PC-9 (cell line): Measurements from ENCODE around the gene CDH18. TPM values are rescaled to one million over a fixed set of nuclear protein-coding genes. Genes with fewer than 3 reads are reported as not detected.

Source experiments
- BruUV-seq: library from RNA; stranded (reverse); fragments of 400-500 nt; replicated peaks from 2 replicates; lab custom pipeline; 2021; lab: Mats Ljungman, UMichigan
- CTCF ChIA-PET: fragments of 300-600 bp; sonication (Branson Sonifier 250); formaldehyde crosslinking; loops from one replicate; lab custom pipeline; 2022; ENCODE audit warnings: antibody characterized with exemption; lab: Charles Lee
- POLR2A ChIA-PET: fragments of 300-600 bp; sonication (Branson Sonifier 250); formaldehyde crosslinking; loops from one replicate; lab custom pipeline; 2022; ENCODE audit warnings: antibody characterized with exemption; ENCODE audit not compliant: unreplicated experiment; lab: Charles Lee
- DNase-seq, 2 experiments: peaks; one replicate each; pipeline versions ENCODE4 v3.0.0 to v3.0.0-alpha.2; 2015 to 2022; ENCODE audit warnings: mixed read lengths in 1 of 2
- H2AFZ ChIP-seq: fragments of 200-600 bp; sonication (generic); 2 replicates; pipeline ENCODE4 v1.8.1; 2017; ENCODE audit warnings: antibody characterized with exemption
- H3F3A ChIP-seq: fragments of 200-600 bp; sonication (generic); 2 replicates; pipeline ENCODE4 v1.8.1; 2017; ENCODE audit warnings: antibody characterized with exemption, mild to moderate bottlenecking, low read depth; ENCODE audit not compliant: insufficient read depth
- H3K27ac ChIP-seq: fragments of 200-600 bp; sonication (generic); 2 replicates; pipeline ENCODE4 v1.6.1; 2016; ENCODE audit warnings: mixed run types
- H3K27me3 ChIP-seq: fragments of 200-600 bp; sonication (generic); 2 replicates; pipeline ENCODE4 v1.6.1; 2016; ENCODE audit warnings: low read depth, mixed run types; ENCODE audit not compliant: insufficient read depth
- H3K36me3 ChIP-seq: fragments of 200-600 bp; sonication (generic); 2 replicates; pipeline ENCODE4 v1.6.1; 2016; ENCODE audit warnings: low read depth, mixed run types
- H3K4me1 ChIP-seq: fragments of 200-600 bp; sonication (generic); replicated peaks from 2 replicates; pipeline ENCODE4 v1.6.1; 2016; ENCODE audit warnings: mixed run types; ENCODE audit not compliant: insufficient read depth
- H3K4me2 ChIP-seq: fragments of 200-600 bp; sonication (generic); 2 replicates; pipeline ENCODE4 v1.6.1; 2017; ENCODE audit warnings: mixed run types
- H3K4me3 ChIP-seq: fragments of 200-600 bp; sonication (generic); 2 replicates; pipeline ENCODE4 v1.6.1; 2016; ENCODE audit warnings: mixed run types
- H3K79me2 ChIP-seq: fragments of 200-600 bp; sonication (generic); 2 replicates; pipeline ENCODE4 v1.6.1; 2017; ENCODE audit warnings: low read depth, mixed run types
- H3K9me2 ChIP-seq: fragments of 200-600 bp; sonication (generic); 2 replicates; pipeline ENCODE4 v1.8.1; 2017; ENCODE audit warnings: mild to moderate bottlenecking; ENCODE audit not compliant: insufficient read depth
- H3K9me3 ChIP-seq: fragments of 200-600 bp; sonication (generic); 2 replicates; pipeline ENCODE4 v1.8.1; 2016; ENCODE audit warnings: low read depth; ENCODE audit not compliant: insufficient read depth
- H4K20me1 ChIP-seq: fragments of 200-600 bp; sonication (generic); 2 replicates; pipeline ENCODE4 v1.8.1; 2017; ENCODE audit not compliant: insufficient read depth
- EZH2 ChIP-seq: fragments of 200-600 bp; sonication (generic); IDR thresholded peaks from 2 replicates; pipeline ENCODE4 v1.8.0; 2017; ENCODE audit warnings: antibody characterized with exemption, low read depth
- intact Hi-C: fragments of 100-400 bp; cut with micrococcal nuclease; formaldehyde crosslinking; loops from one replicate; pipeline ENCODE4 v1.10.0; 2022; ENCODE audit not compliant: unreplicated experiment
- total RNA-seq: library from RNA; stranded (reverse); gene quantifications from 2 replicates; pipeline ENCODE4 v1.2.3, GENCODE V29; 2021
- TF ChIP-seq, protein P1 (sequence below): fragments of 200-600 bp; sonication (generic); conservative IDR thresholded peaks from 2 replicates; pipeline ENCODE4 v1.6.1; 2017; ENCODE audit warnings: mixed run types, antibody characterized with exemption, mild to moderate bottlenecking, moderate library complexity

The CDH18 gene
- total RNA-seq, 1 experiment from 2014 or later = not detected

DNA sequence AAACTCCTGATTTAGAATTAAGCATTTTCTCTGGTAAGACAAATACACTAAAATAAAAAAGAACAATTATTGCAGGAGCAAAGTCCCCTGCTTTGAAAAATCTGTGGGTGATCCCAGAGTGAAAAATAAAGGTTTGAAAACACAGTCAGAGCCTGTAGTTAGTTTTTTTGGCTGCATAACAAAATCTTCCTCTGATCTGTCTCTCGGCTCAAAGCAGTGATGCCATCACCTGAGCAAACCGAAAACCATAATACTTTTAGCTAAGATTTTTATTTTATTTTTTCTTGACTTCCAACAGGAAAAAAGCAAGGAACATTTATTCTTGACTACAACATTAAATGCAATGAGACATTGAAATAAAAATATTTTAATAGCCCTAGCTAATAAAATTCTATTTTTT lies 1.2 kb downstream of the CDH18 start:
- Histone ChIP-seq H3K79me2 (no peaks in the 10 kb centered on the region), H3K4me3 (no peak overlapping the region), H3K9me2 (no peaks in the 10 kb centered on the region), H3K27ac (no peak overlapping the region), H3K4me2 (no peak overlapping the region), H2AFZ (no peak overlapping the region), H3F3A (no peaks in the 10 kb centered on the region), H3K9me3 (no peaks in the 10 kb centered on the region), H3K4me1 (no peaks in the 10 kb centered on the region), H4K20me1 (no peaks in the 10 kb centered on the region), H3K36me3 (no peaks in the 10 kb centered on the region), H3K27me3 (0 out of 2 replicates have a peak, but pooled peaks cover 4% of the 10 kb centered on the region)
- no TSS peak for BruUV-seq
- POLR2A ChIA-PET = no interaction called here
- intact Hi-C loops = no loop called here
- CTCF ChIA-PET = no interaction called here
- DNase-seq = no peak
- TF ChIP-seq, protein P1, sequence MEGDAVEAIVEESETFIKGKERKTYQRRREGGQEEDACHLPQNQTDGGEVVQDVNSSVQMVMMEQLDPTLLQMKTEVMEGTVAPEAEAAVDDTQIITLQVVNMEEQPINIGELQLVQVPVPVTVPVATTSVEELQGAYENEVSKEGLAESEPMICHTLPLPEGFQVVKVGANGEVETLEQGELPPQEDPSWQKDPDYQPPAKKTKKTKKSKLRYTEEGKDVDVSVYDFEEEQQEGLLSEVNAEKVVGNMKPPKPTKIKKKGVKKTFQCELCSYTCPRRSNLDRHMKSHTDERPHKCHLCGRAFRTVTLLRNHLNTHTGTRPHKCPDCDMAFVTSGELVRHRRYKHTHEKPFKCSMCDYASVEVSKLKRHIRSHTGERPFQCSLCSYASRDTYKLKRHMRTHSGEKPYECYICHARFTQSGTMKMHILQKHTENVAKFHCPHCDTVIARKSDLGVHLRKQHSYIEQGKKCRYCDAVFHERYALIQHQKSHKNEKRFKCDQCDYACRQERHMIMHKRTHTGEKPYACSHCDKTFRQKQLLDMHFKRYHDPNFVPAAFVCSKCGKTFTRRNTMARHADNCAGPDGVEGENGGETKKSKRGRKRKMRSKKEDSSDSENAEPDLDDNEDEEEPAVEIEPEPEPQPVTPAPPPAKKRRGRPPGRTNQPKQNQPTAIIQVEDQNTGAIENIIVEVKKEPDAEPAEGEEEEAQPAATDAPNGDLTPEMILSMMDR = no peak
- no peak for TF ChIP-seq EZH2

GRCh38 chr5:19986031-19986619 lies 1.9 kb downstream of the CDH18 start:
- no peaks in the 10 kb centered on the region for H3K9me3 ChIP-seq
- intact Hi-C loops = no loop called here
- H3F3A ChIP-seq = no peaks in the 10 kb centered on the region
- ChIA-PET POLR2A (no interaction called here), CTCF (no interaction called here)
- no peaks in the 10 kb centered on the region for H3K79me2 ChIP-seq
- no peaks in the 10 kb centered on the region for H3K4me1 ChIP-seq
- no TSS peak for BruUV-seq
- H3K27ac ChIP-seq = no peak overlapping the region
- no peaks in the 10 kb centered on the region for H3K36me3 ChIP-seq
- H3K4me3 ChIP-seq = no peak overlapping the region
- H3K4me2 ChIP-seq = no peak overlapping the region
- H3K27me3 ChIP-seq = 0 out of 2 replicates have a peak, but pooled peaks cover 4% of the 10 kb centered on the region
- H4K20me1 ChIP-seq = no peaks in the 10 kb centered on the region
- H2AFZ ChIP-seq = no peak overlapping the region
- H3K9me2 ChIP-seq = no peaks in the 10 kb centered on the region
- TF ChIP-seq EZH2 = no peak
- TF ChIP-seq, protein P1 = no peak
- no peak for DNase-seq

GRCh38 chr5:19978476-19978875 lies 9.5 kb downstream of the CDH18 start:
- H3K9me3 ChIP-seq = no peaks in the 10 kb centered on the region
- H3K4me1 ChIP-seq = no peaks in the 10 kb centered on the region
- CTCF ChIA-PET = no interaction called here
- POLR2A ChIA-PET = no interaction called here
- intact Hi-C loops = no loop called here
- no peak overlapping the region for H2AFZ ChIP-seq
- no peak overlapping the region for H3K4me2 ChIP-seq
- no peaks in the 10 kb centered on the region for H3K36me3 ChIP-seq
- H3K79me2 ChIP-seq = no peaks in the 10 kb centered on the region
- H3K27ac ChIP-seq = no peak overlapping the region
- DNase-seq = no peak
- H3K4me3 ChIP-seq = no peak overlapping the region
- H3K9me2 ChIP-seq = no peaks in the 10 kb centered on the region
- H4K20me1 ChIP-seq = no peaks in the 10 kb centered on the region
- H3K27me3 ChIP-seq = no peaks in the 10 kb centered on the region
- H3F3A ChIP-seq = no peaks in the 10 kb centered on the region
- no peak for TF ChIP-seq EZH2
- TF ChIP-seq, protein P1 = no peak
- BruUV-seq = no TSS peak
